ENCODE measurements around the gene APOO. TPM values are rescaled to one million over a fixed set of nuclear protein-coding genes. Genes with fewer than 3 reads are reported as not detected.

Gene APOO
- polyA plus RNA-seq, 1 donor (not counting 4 experiments of a cell fraction or from before 2014, with no cell fraction given): 22.7 TPM

DNA sequence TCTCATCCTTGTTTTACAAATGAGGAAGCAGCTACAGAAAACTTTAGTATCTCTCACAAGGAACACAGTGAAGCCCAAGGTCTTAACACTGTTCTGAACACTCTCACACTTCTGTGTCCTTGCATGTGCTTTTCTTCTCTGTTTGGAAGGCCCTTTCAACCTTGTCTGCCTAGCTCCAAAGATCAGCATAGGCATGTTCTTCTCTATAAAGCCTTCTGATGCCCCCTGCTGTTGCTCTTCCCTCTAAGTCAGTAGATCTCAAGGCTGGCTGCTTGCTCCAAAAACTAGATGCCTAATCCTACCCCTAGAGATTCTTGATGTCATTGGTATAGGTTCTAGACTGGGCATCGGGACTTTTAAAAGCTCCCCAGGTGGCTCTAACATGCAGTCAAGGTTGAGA lies 5.9 kb downstream of the APOO start:
- Histone ChIP-seq H4K20me1 (ENCODE audit: control insufficient read depth, extremely low read depth, insufficient read depth, low read length) (no peaks in the 10 kb centered on the region), H3K9me1 (ENCODE audit: control insufficient read depth, extremely low read depth, insufficient read depth, low read length) (no peaks in the 10 kb centered on the region), H3K9me3 (ENCODE audit: control insufficient read depth, low read depth, low read length) (no peaks in the 10 kb centered on the region), H3K9ac (ENCODE audit: control insufficient read depth, extremely low read depth, insufficient read depth, low read length) (no peak overlapping the region), H3K79me2 (ENCODE audit: control insufficient read depth, insufficient read depth, low read length) (peaks cover 4% of the 10 kb centered on the region), H3K4me1 (ENCODE audit: control insufficient read depth, extremely low read depth, insufficient read depth, low read length) (peaks cover 47% of the 10 kb centered on the region), H2AFZ (ENCODE audit: control insufficient read depth, low read length) (no peak overlapping the region), H3K36me3 (ENCODE audit: control insufficient read depth in 2 of 2, extremely low read depth in 1 of 2, insufficient read depth in 2 of 2, low read length in 2 of 2) (no peaks in the 10 kb centered on the region), H3K27me3 (ENCODE audit: control insufficient read depth, extremely low read depth, insufficient read depth, low read length) (no peaks in the 10 kb centered on the region), H3K4me3 (ENCODE audit: control insufficient read depth in 2 of 3, extremely low read depth in 1 of 3, insufficient read depth in 2 of 3, low read depth in 1 of 3, low read length in 3 of 3) (no peak overlapping the region), H3K27ac (ENCODE audit: control insufficient read depth, insufficient read depth, low read length) (peak overlapping the region; percentile 97), H3K4me2 (ENCODE audit: control insufficient read depth, extremely low read depth, insufficient read depth, low read depth, low read length) (peak overlapping the region; percentile 83)
- dilution Hi-C loops (cut with MboI; ENCODE audit: extremely low pct_ligation_motif_present, low sequenced_read_pairs): no loop called here
- DNase-seq (ENCODE audit: low read depth, low spot score): peak; percentile 76
- FAIRE-seq: peak; percentile 94
- TF ChIP-seq CTCF (optimal IDR thresholded peaks at IDR 0.05 in 1 of 3, IDR thresholded peaks at IDR 0.05 in 1 of 3, conservative IDR thresholded peaks at IDR 0.05 in 1 of 3; ENCODE audit: extremely low read depth in 1 of 3, insufficient read depth in 2 of 3, low read length in 3 of 3): peak; percentile 61 to 69 (median 66)
- no peak for TF ChIP-seq EZH2 (IDR thresholded peaks at IDR 0.05; ENCODE audit: low read length)

- peak overlapping the region in 2 of 3 experiments; percentile 19 to 26 for H3K4me3 ChIP-seq (ENCODE audit: control insufficient read depth in 2 of 3, extremely low read depth in 1 of 3, insufficient read depth in 2 of 3, low read depth in 1 of 3, low read length in 3 of 3)
- DNase-seq (ENCODE audit: low read depth, low spot score) (peak; percentile 90), FAIRE-seq (peak; percentile 99)
- H3K27me3 ChIP-seq (ENCODE audit: control insufficient read depth, extremely low read depth, insufficient read depth, low read length): no peaks in the 10 kb centered on the region
- TF ChIP-seq CTCF (optimal IDR thresholded peaks at IDR 0.05 in 1 of 3, IDR thresholded peaks at IDR 0.05 in 1 of 3, conservative IDR thresholded peaks at IDR 0.05 in 1 of 3; ENCODE audit: extremely low read depth in 1 of 3, insufficient read depth in 2 of 3, low read length in 3 of 3) (no peak), EZH2 (IDR thresholded peaks at IDR 0.05; ENCODE audit: low read length) (no peak)
- no peaks in the 10 kb centered on the region for H3K9me3 ChIP-seq (ENCODE audit: control insufficient read depth, low read depth, low read length)
- peak overlapping the region; percentile 75 for H3K9ac ChIP-seq (ENCODE audit: control insufficient read depth, extremely low read depth, insufficient read depth, low read length)
- H3K4me1 ChIP-seq (ENCODE audit: control insufficient read depth, extremely low read depth, insufficient read depth, low read length): peaks cover 47% of the 10 kb centered on the region
- peaks cover 2% of the 10 kb centered on the region for H3K79me2 ChIP-seq (ENCODE audit: control insufficient read depth, insufficient read depth, low read length)
- no peaks in the 10 kb centered on the region for H3K9me1 ChIP-seq (ENCODE audit: control insufficient read depth, extremely low read depth, insufficient read depth, low read length)
- dilution Hi-C loops (cut with MboI; ENCODE audit: extremely low pct_ligation_motif_present, low sequenced_read_pairs): no loop called here
- H4K20me1 ChIP-seq (ENCODE audit: control insufficient read depth, extremely low read depth, insufficient read depth, low read length): no peaks in the 10 kb centered on the region
- peak overlapping the region; percentile 83 for H3K4me2 ChIP-seq (ENCODE audit: control insufficient read depth, extremely low read depth, insufficient read depth, low read depth, low read length)
- H3K27ac ChIP-seq (ENCODE audit: control insufficient read depth, insufficient read depth, low read length): peak overlapping the region; percentile 97
- H3K36me3 ChIP-seq (ENCODE audit: control insufficient read depth in 2 of 2, extremely low read depth in 1 of 2, insufficient read depth in 2 of 2, low read length in 2 of 2): no peaks in the 10 kb centered on the region
- H2AFZ ChIP-seq (ENCODE audit: control insufficient read depth, low read length): no peak overlapping the region
Measured at GRCh38 chrX:23901060-23901459, 6.7 kb downstream of the APOO start.
